Measurements from ENCODE around the gene UBALD1. TPM values are rescaled to one million over a fixed set of nuclear protein-coding genes. Genes with fewer than 3 reads are reported as not detected.
"Not testable (repeated sequence)": the region's sequence is repeated elsewhere in the genome, so short reads cannot be mapped to it uniquely, and the experiment has no call there.

Gene UBALD1
- total RNA-seq, 1 donor from 2014 or later = 23.4 TPM

- H3K36me3 Mint-ChIP-seq (ENCODE audit: low read depth) = no peaks in the 10 kb centered on the region
- no peaks in the 10 kb centered on the region for H3K9me3 Mint-ChIP-seq
- H3K4me3 Mint-ChIP-seq = no peak overlapping the region
- intact Hi-C loops (cut with micrococcal nuclease) = no loop called here
- CTCF ChIA-PET = no interaction called here
- POLR2A ChIA-PET = no interaction called here
- no peak for TF ChIP-seq CTCF (IDR thresholded peaks at IDR 0.05)
- H3K27ac Mint-ChIP-seq = no peak overlapping the region
- no peaks in the 10 kb centered on the region for H3K4me1 Mint-ChIP-seq
- DNase-seq (no peak), ATAC-seq (ENCODE audit: low read depth) (no peak)
- peaks cover 3% of the 10 kb centered on the region for H3K27me3 Mint-ChIP-seq
Observed at GRCh38 chr16:4574919-4575705, 39.6 kb downstream of the UBALD1 start.

DNA sequence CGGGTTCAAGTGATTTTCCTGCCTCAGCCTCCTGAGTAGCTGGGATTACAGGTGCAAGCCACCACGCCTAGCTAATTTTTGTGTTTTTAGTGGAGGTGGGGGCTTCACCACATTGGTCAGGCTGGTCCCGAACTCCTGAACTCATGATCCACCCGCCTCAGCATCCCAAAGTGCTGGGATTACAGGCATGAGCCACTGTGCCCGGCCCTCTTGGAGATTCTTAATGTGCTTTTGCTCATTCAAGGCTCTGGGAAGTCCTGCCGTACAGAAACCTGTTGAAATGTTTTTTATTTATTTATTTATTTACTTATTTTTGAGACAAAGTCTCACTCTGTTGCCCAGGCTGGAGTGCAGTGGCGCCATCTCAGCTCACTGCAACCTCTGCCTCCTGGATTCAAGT, 40.8 kb downstream of the UBALD1 start:
- POLR2A ChIA-PET; H3K27me3 Mint-ChIP-seq; DNase-seq; H3K36me3 Mint-ChIP-seq (ENCODE audit: low read depth); ATAC-seq (ENCODE audit: low read depth); intact Hi-C loops (cut with micrococcal nuclease); H3K4me1 Mint-ChIP-seq; H3K27ac Mint-ChIP-seq; H3K4me3 Mint-ChIP-seq; CTCF ChIA-PET; H3K9me3 Mint-ChIP-seq: not testable (repeated sequence)

DNA sequence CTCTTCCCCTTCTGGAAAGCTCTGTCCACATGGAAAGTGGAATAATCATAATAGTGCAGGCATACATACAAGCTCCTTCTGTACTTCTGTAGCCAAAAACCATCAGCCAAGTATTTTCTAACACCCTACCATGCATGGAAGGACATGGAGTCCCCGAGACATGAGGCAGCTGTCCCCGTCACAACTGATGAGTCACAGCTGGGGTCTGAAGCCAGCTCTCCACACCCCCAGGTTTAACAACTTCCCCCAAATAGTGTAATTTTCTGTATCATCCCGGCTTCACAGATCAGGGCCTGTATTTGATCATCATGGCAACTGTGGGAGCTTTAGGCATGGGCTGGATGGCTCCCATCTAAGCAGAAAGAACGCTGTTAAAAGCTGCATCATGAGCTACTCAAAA, 42.0 kb downstream of the UBALD1 start:
- intact Hi-C loops (cut with micrococcal nuclease) = no loop called here

GRCh38 chr16:4570688-4571321, 43.9 kb downstream of the UBALD1 start:
- Mint-ChIP-seq H3K4me1 (no peaks in the 10 kb centered on the region), H3K9me3 (no peaks in the 10 kb centered on the region), H3K4me3 (no peak overlapping the region), H3K27ac (no peak overlapping the region), H3K27me3 (no peaks in the 10 kb centered on the region), H3K36me3 (ENCODE audit: low read depth) (no peaks in the 10 kb centered on the region)
- ChIA-PET CTCF (no interaction called here), POLR2A (no interaction called here)
- intact Hi-C loops (cut with micrococcal nuclease) = no loop called here
- DNase-seq (no peak), ATAC-seq (ENCODE audit: low read depth) (no peak)
- TF ChIP-seq CTCF (IDR thresholded peaks at IDR 0.05) = no peak

More for the DNA sequence above, 42.0 kb downstream of the UBALD1 start:
- ChIA-PET POLR2A (no interaction called here), CTCF (no interaction called here)
- Mint-ChIP-seq H3K36me3 (ENCODE audit: low read depth) (no peaks in the 10 kb centered on the region), H3K9me3 (no peaks in the 10 kb centered on the region), H3K4me1 (no peaks in the 10 kb centered on the region), H3K27me3 (no peaks in the 10 kb centered on the region), H3K27ac (no peak overlapping the region), H3K4me3 (no peak overlapping the region)
- ATAC-seq (ENCODE audit: low read depth) (no peak), DNase-seq (no peak)
- TF ChIP-seq CTCF (IDR thresholded peaks at IDR 0.05) = no peak

DNA sequence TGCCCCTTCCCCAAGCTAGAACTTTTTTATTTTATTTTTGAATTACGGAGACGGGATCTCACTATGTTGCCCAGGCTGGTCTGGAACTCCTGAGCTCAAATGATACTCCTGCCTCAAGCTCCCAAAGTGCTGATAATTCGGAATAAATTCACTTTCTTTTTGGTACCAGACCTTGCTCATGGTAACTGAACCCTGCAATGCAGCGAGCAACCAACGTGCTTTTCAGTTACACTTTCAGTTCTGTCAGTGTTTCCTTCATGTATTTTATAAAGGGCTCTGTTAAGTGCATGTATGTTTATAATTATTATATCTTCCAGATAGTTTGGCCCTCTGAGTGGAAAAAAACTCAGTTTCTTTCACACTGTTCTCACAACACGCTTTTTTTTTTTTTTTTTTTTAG, 44.6 kb downstream of the UBALD1 start:
- no peaks in the 10 kb centered on the region for H3K9me3 Mint-ChIP-seq
- no peak overlapping the region for H3K4me3 Mint-ChIP-seq
- ChIA-PET POLR2A (no interaction called here), CTCF (no interaction called here)
- no peaks in the 10 kb centered on the region for H3K36me3 Mint-ChIP-seq (ENCODE audit: low read depth)
- no peaks in the 10 kb centered on the region for H3K27me3 Mint-ChIP-seq
- no peak for TF ChIP-seq CTCF (IDR thresholded peaks at IDR 0.05)
- no peaks in the 10 kb centered on the region for H3K4me1 Mint-ChIP-seq
- DNase-seq = no peak
- H3K27ac Mint-ChIP-seq = no peak overlapping the region
- intact Hi-C loops (cut with micrococcal nuclease) = no loop called here
- no peak for ATAC-seq (ENCODE audit: low read depth)

All from activated B cell treated with CpG ODN at 0.5 μM for 24 hours (primary cell).